HG02852 (cell line): Measurements from ENCODE around the gene TYW1.
A peak's percentile ranks its signal among the peaks of the same experiment; 100 is the strongest.
"Not testable (repeated sequence)": the region's sequence is repeated elsewhere in the genome, so short reads cannot be mapped to it uniquely, and the experiment has no call there.

ENCODE experiments used
- ATAC-seq: cut with Tn5 transposase; IDR thresholded peaks from one replicate; pipeline ENCODE4 v1.9.1; 2021; ENCODE audit warnings: mild to moderate bottlenecking, moderate library complexity; ENCODE audit not compliant: unreplicated experiment

Gene TYW1

DNA sequence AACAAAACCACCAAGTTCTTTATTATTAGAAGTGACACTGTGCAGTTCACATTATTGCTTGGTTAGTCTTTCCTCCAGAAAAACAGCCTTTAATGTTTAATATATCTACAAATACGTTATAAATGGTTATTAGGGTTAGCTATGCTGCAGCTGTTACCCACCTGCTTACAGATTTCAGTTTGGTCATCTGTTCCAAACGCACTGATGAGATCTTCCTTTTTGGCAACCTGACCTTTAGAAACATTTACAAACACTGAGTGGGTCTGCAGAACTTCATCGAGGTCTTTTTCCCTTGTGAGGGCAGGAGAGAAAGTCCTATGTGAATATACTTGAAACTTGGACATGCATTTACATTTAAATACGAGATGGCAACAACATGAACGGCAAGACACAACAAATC is 2.6 kb upstream of the TYW1 start:
- ATAC-seq: not testable (repeated sequence)

DNA sequence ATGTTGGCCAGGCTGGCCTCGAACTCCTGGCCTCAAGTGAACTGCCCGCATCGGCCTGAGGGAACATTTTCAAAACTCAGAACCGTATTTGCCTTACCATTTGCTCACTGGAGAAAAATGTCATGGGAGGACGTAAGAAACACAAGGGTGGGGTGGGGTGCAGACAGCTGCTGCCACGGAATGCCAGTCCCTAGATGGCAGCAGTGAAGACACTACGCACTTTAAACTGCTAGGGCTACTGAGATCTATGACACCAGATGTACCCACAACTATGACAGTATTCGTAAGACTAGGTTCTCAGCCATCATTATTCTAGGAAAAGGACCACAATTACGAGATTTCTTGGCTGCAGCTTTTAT is 2.0 kb upstream of the TYW1 start:
- not testable (repeated sequence) for ATAC-seq

GRCh38 chr7:66995050-66995776 is 1.4 kb upstream of the TYW1 start, which contains the start of gene SBDS:
TSS of gene SBDS (minus strand) at chr7:66995586. CDS start at chr7:66995417, 169 bp downstream.
- ATAC-seq: peak; percentile 61

GRCh38 chr7:67000601-67001258 is 4.1 kb downstream of the TYW1 start:
- ATAC-seq: not testable (repeated sequence)

DNA sequence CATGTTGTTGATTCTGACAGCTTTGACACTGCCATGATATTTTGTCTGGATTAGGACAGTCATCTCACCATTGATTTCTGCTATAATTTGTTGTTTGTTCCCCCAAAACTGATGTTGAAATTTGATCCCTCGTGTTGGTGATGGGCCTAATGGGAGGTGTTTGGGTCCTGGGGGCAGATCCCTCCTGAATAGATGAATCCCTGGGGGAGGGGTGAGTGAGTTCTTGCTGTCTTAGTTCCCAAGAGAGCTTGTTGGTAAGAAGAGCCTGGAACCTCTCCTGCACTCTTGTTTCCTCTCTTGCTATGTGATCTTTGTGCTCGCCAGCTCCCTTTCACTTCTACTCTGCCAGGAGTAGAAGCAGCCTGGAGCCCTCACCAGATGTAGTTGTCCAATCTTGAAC is 7.5 kb downstream of the TYW1 start:
- ATAC-seq: not testable (repeated sequence)

DNA sequence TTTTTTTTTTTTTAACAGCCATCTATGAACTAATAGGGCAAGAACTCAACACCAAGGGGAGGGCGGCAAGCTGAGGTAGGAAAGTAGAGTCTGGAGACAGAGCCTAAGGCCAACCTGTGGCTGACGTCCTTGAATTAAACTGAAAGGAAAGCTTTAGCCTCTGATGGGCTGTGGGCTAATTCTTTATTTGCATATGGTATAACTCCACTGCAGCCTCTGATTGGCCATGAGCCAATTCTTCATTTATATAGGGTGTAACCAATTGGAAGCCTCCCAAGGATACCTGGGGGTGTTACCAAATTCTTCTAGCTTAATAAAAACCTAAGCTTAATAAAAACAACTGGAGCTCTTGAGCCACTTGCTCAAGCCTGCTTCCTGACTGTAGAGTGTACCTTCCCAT is 10.3 kb downstream of the TYW1 start:
- ATAC-seq: no peak

DNA sequence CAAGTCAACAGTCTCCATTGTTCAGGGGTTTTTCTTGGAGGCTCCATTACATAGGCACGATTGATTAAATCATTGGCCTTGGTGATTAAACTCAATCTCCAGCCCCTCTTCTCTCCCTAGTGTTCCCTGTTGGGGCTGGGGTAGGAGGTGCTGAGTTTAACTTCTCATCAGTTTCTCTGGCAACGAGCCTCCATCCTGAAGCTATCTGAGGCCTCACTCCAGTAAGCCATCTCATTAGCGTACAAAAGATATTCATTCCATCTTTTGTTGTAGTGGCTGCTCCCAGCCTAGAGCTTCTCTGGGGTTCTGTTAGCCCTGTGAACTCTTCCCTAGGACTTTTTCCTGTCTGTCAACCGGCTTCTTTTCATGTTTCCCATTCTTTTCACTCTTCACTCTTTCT is 11.6 kb downstream of the TYW1 start:
- no peak for ATAC-seq

GRCh38 chr7:67009677-67010076 is 13.0 kb downstream of the TYW1 start:
- ATAC-seq: not testable (repeated sequence)

DNA sequence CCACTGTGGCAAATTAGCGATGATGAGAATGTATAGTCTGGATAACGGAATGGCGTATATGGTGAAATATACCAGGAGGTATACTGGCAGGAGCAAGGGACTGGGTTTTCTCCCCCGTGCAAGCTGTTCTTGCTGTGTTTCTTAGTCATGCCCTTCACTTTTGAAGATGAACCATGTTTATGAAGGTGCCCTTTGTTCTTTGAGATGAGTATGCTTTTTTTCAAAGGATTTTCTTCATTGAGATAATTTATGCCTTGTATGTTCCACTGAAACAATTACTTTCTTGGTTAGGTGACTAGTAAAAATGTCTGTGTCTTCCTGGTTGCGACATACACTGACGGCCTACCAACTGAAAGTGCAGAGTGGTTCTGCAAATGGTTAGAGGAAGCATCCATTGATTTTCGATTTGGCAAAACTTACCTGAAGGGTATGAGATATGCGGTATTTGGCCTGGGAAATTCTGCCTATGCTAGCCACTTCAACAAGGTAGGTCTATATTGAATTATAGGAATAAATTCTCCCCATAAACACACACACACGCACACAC is 17.5 kb downstream of the TYW1 start:
- ATAC-seq: not testable (repeated sequence)

- not testable (repeated sequence) for ATAC-seq
Observed at GRCh38 chr7:67017971-67018370, 21.3 kb downstream of the TYW1 start.

DNA sequence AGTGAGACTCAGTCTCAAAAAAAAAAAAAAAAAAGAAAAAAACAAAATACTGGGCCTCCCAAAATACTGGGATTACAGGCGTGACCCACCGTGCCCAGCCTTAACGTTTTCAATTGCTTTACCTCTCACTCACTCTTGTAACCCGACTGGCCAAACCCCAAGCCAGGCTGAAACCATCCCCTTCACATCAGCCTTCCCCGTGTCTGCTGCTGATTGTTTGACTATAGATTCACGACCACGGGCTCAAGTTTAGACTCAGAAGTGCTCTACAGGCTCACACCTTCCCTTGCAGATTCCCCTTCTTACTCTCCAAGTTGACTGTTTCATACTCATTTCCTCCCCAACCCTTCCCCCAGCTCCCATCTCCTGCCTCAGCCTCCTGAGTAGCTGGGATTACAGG is 22.3 kb downstream of the TYW1 start:
- ATAC-seq: no peak

GRCh38 chr7:67019562-67020390 is 23.1 kb downstream of the TYW1 start:
- ATAC-seq: no peak

DNA sequence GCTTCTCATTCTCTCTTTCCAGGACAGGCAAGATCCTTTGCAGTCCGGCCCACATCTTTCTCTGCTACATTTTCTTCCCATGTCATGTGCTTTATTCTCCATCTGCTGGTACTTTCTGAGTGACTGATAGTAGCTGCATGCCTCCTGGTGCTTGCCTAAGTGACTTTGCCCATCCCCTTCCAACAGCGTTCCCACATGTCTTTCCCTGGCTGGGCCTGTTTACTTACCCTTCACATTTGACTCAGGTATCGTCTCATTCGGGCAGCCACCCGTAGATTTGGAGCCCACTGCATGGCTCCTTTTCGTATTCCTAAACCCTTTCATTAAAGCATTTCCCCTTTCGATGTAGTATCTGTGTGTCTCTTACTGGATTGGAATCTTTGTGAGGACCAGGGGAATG is 24.6 kb downstream of the TYW1 start:
- ATAC-seq: no peak

- no peak for ATAC-seq
Observed at GRCh38 chr7:67022511-67022910, 25.9 kb downstream of the TYW1 start.

GRCh38 chr7:67025459-67025858 is 28.8 kb downstream of the TYW1 start:
- ATAC-seq: not testable (repeated sequence)

- ATAC-seq: not testable (repeated sequence)
Observed at GRCh38 chr7:67031685-67032084, 35.1 kb downstream of the TYW1 start.

GRCh38 chr7:67033251-67033650 is 36.6 kb downstream of the TYW1 start:
- no peak for ATAC-seq

DNA sequence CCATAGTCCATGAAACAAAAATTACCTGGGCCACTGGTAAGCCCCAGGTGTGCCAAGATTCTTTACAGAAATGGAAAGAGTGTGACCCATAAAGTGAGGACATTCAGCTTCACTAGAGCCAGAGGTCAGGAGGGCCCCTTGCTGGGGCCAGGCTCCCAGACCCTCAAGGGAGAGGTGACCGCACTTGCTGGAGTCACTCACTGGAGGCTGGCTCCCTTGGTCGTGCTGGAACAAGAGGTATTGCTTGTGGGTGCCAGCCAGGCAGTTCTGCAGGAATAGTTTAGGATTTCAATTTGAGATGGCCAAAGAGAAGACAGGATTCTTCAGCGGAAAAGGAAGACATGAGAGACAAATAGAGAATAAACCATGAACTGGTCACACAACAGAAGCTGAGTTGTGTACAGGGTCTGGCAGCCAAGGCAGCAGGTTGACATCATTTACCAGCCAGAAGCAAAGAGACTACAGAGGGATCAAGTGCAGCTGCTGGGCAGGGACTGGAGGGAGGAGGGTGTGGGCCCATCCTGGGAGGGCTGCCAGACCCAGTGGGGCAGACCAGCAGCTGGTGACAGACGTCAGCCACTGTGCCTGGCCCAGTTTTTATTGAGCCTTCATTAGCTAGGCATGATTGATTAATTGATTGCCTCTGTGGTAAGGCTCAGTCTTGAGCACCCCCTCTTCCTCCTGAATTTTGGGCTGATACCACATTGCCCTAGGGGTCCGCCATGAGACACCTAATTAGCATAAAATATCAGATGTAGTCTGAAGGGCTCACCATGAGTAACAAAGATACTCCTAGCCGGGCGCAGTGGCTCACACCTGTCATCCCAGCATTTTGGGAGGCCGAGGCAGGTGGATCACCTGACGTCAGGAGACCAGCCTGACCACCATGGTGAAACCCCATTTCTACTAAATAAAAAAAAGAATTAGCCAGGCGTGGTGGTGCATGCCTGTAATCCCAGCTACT is 40.1 kb downstream of the TYW1 start:
- not testable (repeated sequence) for ATAC-seq

- not testable (repeated sequence) for ATAC-seq
Observed at GRCh38 chr7:67040832-67041231, 44.2 kb downstream of the TYW1 start.
